Fibroblast of lung (primary cell): Measurements from ENCODE around the gene COL27A1.

Experiments used
- EZH2 ChIP-seq: IDR thresholded peaks from 2 replicates; pipeline ENCODE4 v1.5.1; 2012; ENCODE audit warnings: low read length, control low read depth, mild to moderate bottlenecking; ENCODE audit errors: missing control alignments
- TF ChIP-seq, protein P1 (sequence below), 2 donors: IDR thresholded peaks in 1 of 2; conservative IDR thresholded peaks in 1 of 2; 1 replicate in 1 of 2; 2 replicates in 1 of 2; pipeline ENCODE4 v1.5.1; 2011 to 2012; ENCODE audit warnings: low read length in 2 of 2, control low read depth in 1 of 2, inconsistent platforms in 1 of 2, low read depth in 1 of 2, mild to moderate bottlenecking in 1 of 2

DNA sequence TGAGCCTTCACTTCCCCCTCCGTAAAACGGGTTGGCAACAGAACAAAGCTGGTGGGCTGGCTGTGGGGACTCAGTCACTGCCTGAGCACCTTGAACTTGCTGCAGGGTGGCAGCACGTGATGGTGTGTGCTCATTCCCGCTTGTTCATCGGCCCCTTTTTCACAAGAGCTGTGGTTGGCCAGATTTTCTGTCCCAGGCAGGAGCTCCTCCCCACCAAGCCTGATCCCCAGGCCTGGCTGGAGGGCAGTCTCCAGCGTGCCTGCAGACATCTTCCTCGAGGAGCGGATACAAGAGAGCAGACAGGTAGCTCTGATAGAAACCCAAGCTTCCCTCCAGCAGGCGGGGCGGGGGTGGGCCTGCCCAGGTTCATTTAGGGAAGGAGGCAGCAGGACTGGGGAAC, 105.7 kb downstream of the COL27A1 start:
- TF ChIP-seq, protein P1, sequence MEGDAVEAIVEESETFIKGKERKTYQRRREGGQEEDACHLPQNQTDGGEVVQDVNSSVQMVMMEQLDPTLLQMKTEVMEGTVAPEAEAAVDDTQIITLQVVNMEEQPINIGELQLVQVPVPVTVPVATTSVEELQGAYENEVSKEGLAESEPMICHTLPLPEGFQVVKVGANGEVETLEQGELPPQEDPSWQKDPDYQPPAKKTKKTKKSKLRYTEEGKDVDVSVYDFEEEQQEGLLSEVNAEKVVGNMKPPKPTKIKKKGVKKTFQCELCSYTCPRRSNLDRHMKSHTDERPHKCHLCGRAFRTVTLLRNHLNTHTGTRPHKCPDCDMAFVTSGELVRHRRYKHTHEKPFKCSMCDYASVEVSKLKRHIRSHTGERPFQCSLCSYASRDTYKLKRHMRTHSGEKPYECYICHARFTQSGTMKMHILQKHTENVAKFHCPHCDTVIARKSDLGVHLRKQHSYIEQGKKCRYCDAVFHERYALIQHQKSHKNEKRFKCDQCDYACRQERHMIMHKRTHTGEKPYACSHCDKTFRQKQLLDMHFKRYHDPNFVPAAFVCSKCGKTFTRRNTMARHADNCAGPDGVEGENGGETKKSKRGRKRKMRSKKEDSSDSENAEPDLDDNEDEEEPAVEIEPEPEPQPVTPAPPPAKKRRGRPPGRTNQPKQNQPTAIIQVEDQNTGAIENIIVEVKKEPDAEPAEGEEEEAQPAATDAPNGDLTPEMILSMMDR (conservative IDR thresholded peaks at IDR 0.05 in 1 of 2, IDR thresholded peaks at IDR 0.05 in 1 of 2; ENCODE audit: low read depth in 1 of 2, low read length in 2 of 2) = no peak
- no peak for TF ChIP-seq EZH2
